ENCODE data around the gene TPM1.

TPM1 gene

DNA sequence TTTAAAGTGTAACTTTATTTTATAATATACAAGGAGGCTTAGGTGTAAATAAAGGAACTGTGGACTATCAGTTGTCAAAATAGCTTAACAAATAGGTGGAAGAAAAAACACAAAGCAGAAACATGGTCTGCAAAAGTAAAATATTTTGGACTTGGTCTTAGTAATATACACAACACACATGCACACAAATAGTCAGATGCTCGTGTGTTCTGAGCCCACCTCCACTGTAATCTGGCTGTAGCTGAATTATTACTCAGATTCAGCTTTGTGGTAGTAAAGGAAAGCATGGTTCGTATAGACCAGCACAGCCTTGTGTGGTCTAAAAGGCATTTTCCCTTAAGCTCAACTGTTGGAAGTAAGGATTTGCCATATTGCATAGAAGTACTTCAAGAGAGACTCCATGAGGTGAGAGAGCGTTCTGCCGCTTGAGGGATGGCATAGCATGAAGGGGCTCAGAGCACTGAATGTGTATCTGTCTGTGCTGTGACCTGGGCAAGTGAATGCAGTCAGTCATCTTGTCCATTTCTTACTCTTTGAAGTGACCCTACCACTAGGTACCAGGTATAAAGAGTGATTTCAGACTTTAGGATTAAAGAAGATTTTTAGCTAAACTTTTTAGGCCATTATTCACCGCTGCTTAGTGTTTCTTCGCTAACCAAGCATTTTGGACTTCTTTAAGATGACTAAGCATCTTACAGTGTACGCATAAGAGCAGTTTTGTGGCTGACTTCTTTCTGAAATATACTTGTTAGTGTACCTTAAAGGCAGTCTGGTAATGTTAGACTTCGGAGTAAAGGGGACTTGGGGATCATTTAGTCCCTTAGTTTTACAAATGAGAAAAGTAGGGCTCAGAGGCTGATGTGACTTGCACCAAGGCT lies 15.2 kb downstream of the TPM1 start:
- FAIRE-seq, result no peak

DNA sequence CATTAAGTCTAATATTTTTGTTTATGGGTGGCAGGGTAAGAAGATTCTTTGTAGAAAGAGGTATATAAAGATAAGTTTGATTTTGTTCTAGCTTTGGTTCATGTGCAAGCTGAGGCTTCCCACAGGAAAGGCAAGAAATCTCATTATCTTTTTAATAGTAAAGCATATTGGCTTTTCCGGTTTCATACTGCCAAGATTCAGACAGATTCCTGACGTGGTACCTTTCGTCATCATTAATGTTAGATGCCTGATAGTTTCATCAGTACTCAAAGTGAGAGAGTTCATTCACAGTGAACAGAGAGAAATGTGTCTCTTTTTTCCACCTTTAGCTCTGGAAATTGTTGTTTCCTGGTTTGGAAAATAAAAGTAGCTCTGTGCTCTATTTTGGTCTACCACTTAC lies 16.5 kb downstream of the TPM1 start:
- no peak for FAIRE-seq

GRCh38 chr15:63059573-63060216 lies 17.1 kb downstream of the TPM1 start:
- FAIRE-seq, result no peak

GRCh38 chr15:63060699-63061098 lies 18.2 kb downstream of the TPM1 start:
- no peak for FAIRE-seq

GRCh38 chr15:63061975-63062374 lies 19.4 kb downstream of the TPM1 start:
- FAIRE-seq, result no peak

DNA sequence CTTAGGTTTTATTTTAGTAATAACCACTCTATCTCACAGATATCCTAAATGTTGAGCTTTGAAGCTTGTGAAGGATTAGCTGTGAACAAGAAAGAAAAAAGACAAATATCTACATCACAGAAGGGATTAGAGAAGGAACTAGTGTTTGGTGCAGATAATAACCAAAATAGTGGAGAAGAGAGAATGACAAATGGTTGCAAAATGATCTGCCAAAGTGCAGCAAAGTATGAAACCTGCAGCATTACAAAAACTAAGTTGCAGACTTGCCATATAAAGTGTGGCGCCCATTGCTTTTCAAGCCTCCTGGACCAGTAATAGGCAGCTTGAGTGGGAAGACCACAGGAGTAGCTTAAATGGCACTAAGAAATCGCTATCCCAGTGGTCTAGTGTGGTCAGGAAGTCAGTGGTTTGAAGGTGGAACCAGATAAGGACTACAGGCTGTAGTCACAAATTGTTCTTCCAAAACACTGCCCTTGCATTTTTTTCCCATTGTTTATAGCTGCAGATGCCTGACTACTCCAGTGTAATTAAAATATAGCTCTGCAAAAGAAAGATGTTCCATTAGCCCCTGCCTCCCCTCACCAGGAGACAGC lies 20.7 kb downstream of the TPM1 start:
- no peak for FAIRE-seq

DNA sequence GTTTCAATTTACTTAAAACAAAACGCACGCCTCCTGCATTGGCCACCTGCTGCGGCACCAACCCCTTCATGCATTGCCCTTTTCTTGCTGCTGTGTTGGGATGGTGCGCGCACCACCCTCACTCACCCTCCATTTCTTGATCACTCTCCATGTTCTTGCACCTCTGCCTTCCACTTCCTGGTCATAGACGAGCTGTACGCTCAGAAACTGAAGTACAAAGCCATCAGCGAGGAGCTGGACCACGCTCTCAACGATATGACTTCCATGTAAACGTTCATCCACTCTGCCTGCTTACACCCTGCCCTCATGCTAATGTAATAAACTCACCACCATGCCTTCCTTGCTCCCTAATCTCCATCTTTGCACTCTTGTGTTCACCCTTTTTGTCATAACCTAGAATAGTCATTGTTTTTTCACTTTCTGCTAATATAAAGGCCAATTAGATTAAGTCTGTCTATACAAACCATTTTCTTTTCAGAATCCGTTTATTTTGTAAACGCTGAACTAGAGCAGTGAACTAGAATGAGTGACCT lies 21.4 kb downstream of the TPM1 start:
- FAIRE-seq, result no peak

DNA sequence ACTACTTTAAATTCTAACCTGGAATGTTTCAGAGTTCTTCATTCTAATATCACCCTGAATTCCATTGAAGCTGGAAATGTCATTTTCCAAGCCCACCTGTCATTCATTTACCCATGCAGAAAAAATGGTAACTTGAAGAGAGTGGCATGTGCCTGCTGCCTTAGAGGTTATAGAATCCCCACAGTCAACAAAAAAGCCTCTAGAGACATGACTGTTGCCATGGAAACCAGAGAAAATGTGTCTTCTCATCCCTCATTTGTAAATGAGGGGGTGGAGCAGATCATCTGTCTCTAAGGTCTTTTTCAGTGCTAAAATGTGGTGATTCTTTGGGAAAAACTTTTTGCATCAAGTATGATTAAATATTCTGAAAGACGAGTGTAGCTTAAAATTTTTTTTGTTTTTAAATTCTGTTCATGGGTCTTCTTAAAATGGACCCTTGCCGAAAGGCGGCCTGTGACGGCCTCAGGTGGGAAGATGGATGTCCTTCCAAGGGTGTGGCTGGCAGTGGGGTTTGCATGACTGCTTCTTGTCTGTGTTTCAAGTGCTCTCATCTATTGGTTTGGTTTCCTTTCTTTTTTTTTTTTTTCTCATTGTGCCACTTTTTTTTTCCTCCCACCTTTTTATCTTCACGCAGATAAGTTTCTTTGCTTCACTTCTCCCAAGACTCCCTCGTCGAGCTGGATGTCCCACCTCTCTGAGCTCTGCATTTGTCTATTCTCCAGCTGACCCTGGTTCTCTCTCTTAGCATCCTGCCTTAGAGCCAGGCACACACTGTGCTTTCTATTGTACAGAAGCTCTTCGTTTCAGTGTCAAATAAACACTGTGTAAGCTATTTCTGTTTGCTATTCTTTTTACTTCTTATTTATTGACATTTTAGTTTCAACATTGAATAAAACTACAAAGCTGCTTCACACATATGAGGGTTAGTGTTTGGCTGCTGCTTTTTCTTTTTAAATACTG lies 23.0 kb downstream of the TPM1 start:
- FAIRE-seq, result no peak

GRCh38 chr15:63066272-63066671 lies 23.7 kb downstream of the TPM1 start:
- FAIRE-seq, result no peak

DNA sequence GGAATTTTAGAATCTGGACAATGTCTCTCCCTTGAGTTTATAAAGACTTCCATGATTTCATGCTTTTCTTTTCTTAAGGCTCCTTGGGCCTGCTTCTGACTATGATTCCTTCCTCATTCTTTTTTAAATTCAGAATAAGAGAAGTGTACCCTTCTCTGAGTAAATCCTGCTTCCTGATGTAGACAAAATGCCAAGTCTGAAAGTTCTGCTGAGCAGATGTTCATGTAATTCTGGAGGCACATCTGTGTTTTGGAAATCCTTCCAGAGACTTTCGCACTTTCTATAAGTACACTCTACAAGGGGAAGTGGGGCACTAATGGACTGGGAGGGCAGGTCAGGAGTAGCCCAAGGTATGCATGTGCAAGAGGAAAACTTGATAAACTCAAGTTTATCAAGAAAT lies 24.8 kb downstream of the TPM1 start:
- FAIRE-seq, result no peak

- FAIRE-seq, result no peak
Measured at GRCh38 chr15:63067976-63068743, 25.6 kb downstream of the TPM1 start.

- no peak for FAIRE-seq
Measured at GRCh38 chr15:63069616-63070090, 27.1 kb downstream of the TPM1 start.

DNA sequence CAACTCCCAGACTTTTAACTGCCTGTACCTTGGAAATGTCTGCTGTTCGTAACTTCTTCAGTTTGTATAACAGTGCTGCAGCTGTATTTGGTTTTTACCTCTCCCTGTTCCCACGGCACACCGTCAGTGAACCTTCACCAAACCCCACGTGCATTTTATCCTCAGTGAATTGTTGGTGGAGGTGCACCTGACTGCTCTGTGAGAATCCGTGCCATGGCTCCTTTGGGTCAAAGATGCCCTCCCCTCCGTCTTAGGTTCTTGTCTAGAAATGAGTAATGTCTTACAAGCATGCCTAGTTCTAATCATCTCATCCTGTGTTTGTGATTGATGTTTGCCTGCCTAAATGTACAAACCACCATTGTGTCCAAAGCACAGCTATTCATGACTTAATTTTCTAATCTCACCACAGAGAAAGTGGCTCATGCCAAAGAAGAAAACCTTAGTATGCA lies 28.2 kb downstream of the TPM1 start:
- FAIRE-seq, result no peak

DNA sequence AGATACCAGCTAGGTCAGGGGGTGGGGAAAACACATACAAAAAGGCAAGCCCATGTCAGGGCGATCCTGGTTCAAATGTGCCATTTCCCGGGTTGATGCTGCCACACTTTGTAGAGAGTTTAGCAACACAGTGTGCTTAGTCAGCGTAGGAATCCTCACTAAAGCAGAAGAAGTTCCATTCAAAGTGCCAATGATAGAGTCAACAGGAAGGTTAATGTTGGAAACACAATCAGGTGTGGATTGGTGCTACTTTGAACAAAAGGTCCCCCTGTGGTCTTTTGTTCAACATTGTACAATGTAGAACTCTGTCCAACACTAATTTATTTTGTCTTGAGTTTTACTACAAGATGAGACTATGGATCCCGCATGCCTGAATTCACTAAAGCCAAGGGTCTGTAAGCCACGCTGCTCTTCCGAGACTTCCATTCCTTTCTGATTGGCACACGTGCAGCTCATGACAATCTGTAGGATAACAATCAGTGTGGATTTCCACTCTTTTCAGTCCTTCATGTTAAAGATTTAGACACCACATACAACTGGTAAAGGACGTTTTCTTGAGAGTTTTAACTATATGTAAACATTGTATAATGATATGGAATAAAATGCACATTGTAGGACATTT lies 28.9 kb downstream of the TPM1 start:
- no peak for FAIRE-seq

GRCh38 chr15:63072023-63072650 lies 29.6 kb downstream of the TPM1 start:
- no peak for FAIRE-seq

DNA sequence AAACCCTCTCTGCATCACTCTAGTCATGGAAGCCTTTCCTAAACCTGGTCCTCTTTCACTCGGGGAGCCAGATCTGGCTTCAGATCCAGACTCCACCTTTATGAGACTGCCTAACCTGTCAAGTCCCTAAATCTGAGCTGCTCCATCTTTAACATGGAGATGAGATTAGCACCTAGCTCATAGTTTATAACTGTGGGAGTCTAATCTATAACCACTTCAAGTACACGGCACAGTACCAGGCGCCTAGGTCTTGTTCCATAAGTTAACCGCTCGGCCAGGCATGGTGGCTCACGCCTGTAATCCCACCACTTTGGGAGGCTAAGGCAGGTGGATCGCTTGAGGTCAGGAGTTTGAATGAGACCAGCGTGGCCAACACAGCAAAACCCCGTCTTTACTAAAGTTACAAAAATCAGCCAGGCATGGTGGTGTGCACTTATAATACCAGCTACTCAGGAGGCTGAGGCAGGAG lies 30.3 kb downstream of the TPM1 start:
- FAIRE-seq, result no peak

DNA sequence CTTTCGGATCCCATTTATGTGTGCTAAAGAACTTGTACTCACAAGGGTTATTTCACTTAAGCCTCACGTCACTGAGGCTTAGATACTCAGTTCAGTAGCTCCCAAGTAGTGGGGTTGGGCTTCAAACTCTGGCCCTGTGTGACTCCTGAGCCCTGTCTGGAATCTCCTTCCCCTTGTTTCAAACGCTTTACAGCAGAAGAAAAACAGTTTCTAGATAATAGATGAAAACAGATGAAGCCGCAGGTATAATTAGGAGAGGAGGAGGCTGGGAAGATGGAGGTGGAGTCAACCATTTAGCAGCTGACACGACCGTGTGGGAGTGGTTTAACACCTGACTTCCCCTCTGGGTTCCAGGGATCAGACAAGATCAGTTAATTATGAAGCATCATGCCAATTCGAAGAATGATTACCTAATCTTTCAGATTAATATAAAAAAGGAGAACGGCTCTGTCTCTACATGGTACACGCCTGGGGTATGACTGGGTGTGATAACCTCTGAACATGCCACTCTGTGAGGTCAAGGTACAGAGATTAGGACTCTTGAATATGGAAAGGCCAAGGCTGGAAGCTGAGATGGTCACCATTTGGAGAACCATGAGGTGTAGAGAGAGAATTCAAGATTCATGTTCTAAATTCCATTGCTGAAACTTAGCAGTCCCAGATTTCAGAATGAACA lies 31.1 kb downstream of the TPM1 start:
- FAIRE-seq, result no peak

DNA sequence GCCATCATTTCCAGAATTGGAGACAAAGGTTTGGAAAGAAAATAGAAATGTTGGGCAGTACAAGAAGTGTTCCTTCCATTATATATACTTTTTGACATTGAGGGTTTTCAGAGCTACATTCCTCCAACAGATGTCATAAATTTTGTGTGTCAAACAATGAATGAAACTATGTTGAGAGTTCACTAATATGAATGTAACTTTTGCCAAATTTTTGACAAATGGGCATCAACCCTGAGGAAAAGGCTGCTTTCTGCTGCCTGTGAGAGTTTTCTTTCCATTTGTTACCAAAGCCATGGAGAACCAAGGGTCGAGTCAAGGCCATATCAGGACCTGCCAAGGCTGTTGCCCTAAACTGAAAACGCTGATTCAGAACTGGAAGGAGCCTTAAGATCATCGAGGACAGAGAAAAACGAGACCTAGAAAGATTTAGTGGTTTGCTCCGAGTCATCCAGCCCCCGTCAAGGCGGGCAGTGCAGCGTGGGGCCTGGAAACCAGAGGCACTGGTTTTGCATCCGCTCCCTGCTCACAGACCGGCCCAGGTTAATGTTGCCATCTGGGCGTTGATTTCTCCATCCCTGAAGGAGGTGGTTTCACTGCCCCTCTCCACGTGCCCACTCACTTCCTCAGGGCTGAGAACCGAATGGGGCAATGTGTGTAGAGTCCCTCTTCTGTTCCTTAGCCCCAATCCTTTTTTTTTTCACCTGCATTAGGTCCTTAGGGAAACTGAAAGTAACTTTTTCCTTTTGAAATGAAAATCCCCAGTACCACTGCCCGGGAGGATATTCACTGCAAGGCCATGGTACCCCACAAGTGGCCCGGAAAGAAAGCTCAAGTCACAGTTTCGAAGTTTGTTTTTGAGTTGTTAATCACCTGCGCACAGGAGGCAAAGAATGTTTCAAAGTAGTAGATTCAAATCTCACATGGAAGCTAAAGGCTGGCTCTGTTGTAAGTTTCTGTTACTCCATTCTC lies 32.8 kb downstream of the TPM1 start:
- no peak for FAIRE-seq
